Effector CD8-positive, alpha-beta T cell (primary cell): ENCODE results near the gene CDKN2B-AS1.

Experiments used
- DNase-seq: peaks from one replicate; lab custom pipeline; 2025; lab: John Stamatoyannopoulos, UW

The CDKN2B-AS1 gene

DNA sequence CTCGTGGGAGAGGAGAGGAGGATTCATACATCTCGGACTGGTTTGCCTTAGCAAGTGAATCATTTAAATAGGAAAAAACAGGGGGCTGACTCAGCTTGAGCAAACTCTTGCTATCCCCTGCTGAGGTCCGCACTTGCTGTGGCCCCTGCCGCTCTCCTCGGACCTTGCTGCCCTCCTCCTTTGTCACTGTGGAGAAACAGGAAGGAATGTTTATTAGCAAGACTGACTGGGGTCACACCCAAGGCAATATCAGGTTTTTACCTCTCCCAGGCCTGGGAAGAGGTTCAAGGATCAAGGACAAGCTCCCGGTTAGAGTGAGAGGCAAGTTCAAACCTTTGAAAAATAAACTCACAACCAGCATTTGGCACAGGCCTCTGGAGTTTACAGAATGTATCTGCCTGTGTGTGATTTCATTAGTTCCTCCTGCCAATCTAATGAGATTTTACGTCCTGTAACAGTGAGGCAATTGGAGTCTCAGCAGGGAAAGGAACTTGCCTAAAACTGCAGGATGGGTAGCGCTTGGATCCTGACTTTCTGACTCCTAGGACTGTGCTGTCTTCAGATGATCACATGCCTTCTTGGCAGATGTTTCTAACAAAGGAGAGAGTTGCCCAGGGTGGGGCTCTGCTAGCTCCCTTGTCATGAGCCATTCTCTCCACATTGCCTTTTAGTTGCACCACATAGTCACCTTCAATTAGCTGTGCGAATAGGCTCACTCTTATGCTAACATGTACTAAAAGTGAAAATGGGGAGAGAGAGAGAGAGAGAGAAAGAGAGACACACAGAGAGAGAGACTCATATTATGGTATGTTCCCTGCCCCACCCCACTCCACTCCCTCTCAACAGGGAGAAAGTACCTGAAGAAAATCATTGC lies 123.2 kb downstream of the CDKN2B-AS1 start:
- no peak for DNase-seq

- no peak for DNase-seq
Measured at GRCh38 chr9:22118810-22119521, 124.4 kb downstream of the CDKN2B-AS1 start.

DNA sequence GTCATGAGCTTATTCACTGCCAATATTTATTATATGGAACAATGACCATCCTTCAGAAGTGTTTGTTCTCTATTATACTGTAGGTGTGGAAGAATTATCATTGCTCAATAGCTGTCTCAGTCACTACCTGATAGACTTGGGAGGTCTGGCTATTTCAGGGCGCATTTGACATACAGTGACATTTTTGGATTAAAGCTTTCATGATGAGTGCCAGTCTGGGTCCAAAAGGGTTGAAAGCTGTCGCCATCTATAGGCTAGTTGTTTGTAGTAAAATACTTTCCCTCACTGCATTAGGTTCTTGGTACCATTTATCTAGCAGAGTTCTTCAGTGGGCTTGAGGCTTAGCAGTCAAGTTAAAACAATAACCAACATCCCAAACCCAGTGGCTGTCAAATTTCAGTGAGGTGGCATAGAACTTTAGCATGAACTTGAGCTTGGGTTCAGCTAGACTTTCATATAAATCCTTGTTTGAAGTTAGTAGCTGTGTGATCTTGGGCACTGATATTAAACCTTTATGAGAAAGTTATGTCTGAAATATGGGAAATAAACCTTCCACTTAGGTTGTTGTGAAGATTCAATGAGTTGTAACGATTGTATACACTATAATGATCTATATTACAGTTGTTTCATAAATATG lies 125.0 kb downstream of the CDKN2B-AS1 start:
- no peak for DNase-seq

GRCh38 chr9:22120159-22120549 lies 125.6 kb downstream of the CDKN2B-AS1 start:
- DNase-seq: no peak

GRCh38 chr9:22120595-22120994 lies 126.0 kb downstream of the CDKN2B-AS1 start:
- DNase-seq: no peak

DNA sequence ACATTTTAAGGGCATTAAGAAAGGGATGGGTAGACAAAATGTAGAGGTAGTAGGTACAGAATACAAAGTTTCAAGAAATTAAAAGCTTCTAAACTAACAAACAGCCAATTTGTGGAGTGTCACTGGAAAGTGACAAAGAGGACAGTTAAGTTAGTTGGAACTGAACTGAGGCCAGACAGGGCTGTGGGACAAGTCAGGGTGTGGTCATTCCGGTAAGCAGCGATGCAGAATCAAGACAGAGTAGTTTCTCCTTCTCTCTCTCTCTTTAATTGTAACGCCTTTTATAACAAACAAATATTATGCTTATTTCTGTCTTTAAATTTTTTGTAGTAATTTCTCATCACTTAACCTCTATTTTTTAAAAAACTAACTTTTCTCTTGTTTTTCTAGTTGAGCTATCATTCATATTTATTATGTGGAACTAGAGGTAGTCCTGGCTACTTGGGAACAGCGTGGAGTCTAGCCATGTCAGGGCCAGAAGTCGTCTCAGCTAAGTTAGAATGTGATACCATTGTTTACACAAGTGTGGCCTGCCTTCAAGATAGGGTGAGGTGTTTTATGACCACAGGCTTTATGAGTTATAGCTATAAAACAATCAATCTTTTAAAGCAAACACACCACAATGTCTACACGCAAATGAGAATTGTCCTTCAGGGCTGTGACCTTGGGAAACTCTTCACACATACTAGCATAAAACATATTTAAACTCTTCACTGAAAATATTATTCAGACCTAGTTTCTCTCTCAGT lies 129.8 kb downstream of the CDKN2B-AS1 start:
- no peak for DNase-seq

DNA sequence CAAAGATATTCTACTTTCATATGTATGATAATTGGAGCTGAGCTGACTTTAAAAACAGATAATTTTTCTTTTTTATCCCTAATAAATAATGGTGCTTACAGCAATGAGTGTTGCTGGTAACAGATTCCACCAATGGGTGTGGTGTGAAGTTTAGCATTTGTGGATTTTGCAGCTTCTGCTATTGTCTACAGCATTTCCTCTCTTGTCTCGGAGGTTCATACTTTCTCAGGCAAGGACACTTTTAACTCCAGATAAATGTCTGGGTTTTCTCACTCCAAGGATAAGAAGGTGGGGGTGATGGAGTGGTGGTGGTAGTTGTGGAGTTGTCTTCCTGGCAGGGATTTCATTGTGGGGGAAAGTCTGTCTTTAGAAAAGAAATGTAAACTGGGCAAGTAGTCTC lies 134.5 kb downstream of the CDKN2B-AS1 start:
- no peak for DNase-seq

- no peak for DNase-seq
Measured at GRCh38 chr9:22129633-22130032, 135.0 kb downstream of the CDKN2B-AS1 start.

- no peak for DNase-seq
Measured at GRCh38 chr9:22131817-22132216, 137.2 kb downstream of the CDKN2B-AS1 start.

DNA sequence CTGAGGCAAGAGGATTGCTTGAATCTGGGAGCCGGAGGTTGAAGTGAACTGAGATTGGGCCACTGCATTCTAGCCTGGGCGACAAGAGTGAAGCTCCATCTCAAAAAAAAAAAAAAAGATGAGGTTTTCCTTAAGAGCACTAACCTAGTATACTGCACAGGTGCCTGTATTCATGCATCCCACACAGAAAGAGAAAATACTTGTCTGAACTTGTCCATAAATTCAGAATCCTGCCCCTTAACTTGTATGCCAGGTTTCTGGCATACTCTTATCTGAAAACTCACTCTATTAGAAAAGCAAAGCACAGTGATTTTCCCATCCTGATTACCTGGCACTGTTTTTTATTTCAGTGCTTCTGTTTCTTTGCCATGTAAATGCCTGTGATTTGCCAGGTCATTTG lies 139.8 kb downstream of the CDKN2B-AS1 start:
- no peak for DNase-seq

DNA sequence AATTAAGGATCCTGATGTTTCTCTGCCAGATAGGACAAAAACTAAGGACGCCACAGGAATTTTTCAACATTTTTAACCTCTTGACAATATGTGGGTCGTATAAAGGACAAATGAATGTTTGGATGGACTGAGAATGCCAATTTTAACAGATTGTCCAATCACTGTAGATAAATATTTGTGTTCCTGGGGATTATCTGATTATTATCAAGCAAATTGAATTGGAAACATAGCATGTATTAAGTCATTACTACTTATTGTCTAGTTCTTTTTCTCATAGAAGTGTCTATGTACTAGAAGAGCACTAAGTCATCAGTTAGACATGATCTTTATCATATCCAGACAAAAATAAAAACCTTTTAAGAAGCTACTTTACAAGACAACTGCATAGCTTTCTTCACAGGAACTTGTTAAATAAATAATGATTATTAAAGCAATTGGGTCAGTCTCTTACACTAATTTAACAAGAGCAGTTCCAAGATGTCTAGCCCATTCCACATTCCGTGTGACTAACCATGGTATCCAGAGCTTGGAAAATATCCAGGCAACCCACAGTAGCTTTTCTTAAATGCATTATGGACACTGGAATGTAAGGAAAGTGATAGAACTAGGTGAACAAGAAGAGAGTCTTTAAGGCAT lies 142.0 kb downstream of the CDKN2B-AS1 start:
- DNase-seq: no peak

DNA sequence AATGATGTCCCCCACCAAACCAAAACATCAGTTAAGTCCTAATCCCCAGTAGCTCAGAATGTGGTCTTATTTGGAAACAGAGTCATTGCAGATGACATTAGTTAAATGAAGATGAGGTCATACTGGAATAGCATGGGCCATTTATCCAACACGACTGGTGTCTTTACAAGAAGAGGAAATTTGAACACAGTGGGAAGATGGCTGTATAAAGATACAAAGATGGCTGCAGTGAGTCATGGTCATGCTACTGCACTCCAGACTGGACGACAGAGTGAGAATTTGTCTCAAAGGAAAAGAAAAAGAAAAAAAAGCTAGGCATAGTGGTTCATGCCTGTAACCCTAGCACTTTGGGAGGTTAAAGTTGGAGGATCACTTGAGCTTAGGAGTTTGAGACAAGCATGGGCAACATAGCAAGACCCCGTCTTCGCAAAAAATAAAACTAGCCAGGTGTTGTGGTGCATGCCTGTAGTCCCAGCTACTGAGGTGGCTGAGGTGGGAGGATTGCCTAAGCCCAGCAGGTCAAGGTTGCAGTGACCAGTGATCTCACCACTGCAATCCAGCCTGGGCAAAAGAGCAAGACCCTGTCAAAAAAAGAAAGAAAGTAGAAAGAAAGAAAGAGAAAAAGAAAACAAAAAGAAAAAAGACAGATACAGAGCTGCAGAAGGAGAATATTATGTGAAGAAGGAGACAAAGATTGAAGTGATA lies 144.5 kb downstream of the CDKN2B-AS1 start:
- no peak for DNase-seq

- DNase-seq: no peak
Measured at GRCh38 chr9:22141908-22142307, 147.3 kb downstream of the CDKN2B-AS1 start.

- no peak for DNase-seq
Measured at GRCh38 chr9:22142671-22143070, 148.1 kb downstream of the CDKN2B-AS1 start.

DNA sequence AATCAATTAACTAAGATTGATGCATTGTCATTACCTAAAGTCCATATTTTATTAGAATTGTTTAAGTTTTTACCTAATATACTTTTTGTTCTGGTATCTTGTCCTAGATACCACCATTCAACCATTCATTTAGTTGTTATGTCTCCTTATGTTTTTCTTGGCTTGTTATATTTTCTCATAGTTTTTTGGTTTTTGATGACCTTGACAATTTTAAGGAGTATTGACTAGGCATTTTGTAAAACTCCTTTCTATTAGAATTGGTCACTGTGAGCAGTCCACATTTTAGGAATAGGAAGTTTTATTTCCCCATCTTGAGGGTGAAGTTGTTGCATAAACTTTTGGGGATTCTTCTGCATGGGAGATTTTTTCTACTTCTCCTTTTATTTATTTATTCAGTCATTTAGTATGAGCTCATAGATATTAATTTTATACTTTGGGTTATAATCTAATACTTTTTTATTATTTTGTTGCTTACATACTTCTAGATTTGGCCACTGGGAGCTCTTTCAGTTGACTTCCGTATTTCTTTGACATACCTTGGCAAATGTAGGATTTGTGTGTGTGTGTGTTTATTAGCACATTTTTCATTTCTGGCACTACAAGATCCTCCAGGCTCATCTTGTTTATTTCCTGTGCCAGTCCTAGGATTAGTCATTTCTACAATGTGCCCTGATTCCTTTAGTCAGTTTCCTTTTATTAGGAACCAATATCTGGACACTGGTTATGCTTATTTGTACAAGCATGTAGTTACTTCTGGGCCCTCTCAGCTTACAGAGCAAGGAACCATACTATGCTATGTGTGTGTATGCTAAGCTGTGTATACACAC lies 149.4 kb downstream of the CDKN2B-AS1 start:
- no peak for DNase-seq

DNA sequence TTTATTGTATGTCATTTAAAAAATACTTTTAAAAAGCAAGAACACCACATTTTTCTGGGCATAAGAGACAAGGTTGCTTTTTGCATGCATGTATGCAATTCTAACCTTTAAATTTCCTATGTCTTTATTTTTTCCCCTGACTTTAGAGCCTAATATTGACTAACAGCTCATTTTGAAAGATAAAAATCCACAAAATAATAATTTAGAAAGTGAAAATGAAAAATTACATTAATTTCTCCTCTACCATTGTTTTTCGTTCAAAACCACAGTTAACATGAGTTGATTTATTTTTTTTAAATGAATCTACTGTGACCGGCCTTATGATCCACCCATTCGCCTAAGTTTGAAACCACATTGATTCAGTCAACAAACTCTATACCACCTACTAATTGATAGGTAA lies 152.0 kb downstream of the CDKN2B-AS1 start:
- no peak for DNase-seq

- no peak for DNase-seq
Measured at GRCh38 chr9:22147813-22148527, 153.4 kb downstream of the CDKN2B-AS1 start.

DNA sequence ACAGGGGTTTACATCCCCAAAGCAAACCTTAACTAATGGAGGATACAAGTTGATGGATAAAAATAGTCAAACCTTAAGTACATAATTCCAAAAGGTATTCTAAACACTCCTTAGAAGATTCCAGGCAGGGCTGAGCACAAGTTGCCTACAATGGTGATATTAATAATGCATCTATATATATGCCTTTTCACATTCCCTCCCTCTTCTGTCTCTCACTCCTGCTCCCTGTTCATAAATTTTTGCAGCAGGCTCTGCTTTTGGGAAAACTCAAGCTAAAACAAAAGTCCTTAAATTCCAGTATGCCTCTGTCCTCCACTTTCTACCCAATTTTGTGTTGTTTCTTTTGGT lies 153.9 kb downstream of the CDKN2B-AS1 start:
- no peak for DNase-seq

GRCh38 chr9:22148876-22149637 lies 154.5 kb downstream of the CDKN2B-AS1 start:
- no peak for DNase-seq
